GM18511 (cell line): ENCODE data around the gene C13orf42.

Experiments used
- ATAC-seq: cut with Tn5 transposase; IDR thresholded peaks from one replicate; pipeline ENCODE4 v1.9.1; 2021; ENCODE audit warnings: mild to moderate bottlenecking, moderate library complexity; ENCODE audit not compliant: unreplicated experiment

Gene C13orf42

GRCh38 chr13:51035978-51036377 is 75.1 kb downstream of the C13orf42 start:
- ATAC-seq, result no peak

GRCh38 chr13:51035469-51035868 is 75.6 kb downstream of the C13orf42 start:
- ATAC-seq, result no peak

GRCh38 chr13:51034906-51035305 is 76.2 kb downstream of the C13orf42 start:
- ATAC-seq, result no peak

- ATAC-seq, result no peak
Observed at GRCh38 chr13:51033421-51034185, 77.5 kb downstream of the C13orf42 start.

- no peak for ATAC-seq
Observed at GRCh38 chr13:51032831-51033230, 78.2 kb downstream of the C13orf42 start.
